Mesendoderm (in vitro differentiated cells): Measurements from ENCODE around the gene SLC5A1.

Source experiments
- DNase-seq: peaks from one replicate; pipeline ENCODE4 v3.0.0; 2013
- H2AK5ac ChIP-seq: 2 replicates; pipeline ENCODE4 v1.6.1; 2013; ENCODE audit warnings: low read length, inconsistent platforms
- H2BK120ac ChIP-seq: 2 replicates; pipeline ENCODE4 v1.6.1; 2013; ENCODE audit warnings: low read depth, mild to moderate bottlenecking, low read length, moderate library complexity, mixed read lengths
- H2BK15ac ChIP-seq: replicated peaks from 2 replicates; pipeline ENCODE4 v1.6.1; 2013; ENCODE audit warnings: low read depth, mild to moderate bottlenecking, moderate library complexity
- H2BK5ac ChIP-seq: 2 replicates; pipeline ENCODE4 v1.6.1; 2013; ENCODE audit warnings: low read length, inconsistent platforms
- H3K18ac ChIP-seq: 2 replicates; pipeline ENCODE4 v1.6.1; 2013; ENCODE audit warnings: mild to moderate bottlenecking, low read length, mixed read lengths
- H3K23ac ChIP-seq: one replicate; pipeline ENCODE4 v1.6.1; 2013; ENCODE audit warnings: low read length
- H3K27ac ChIP-seq: 2 replicates; pipeline ENCODE4 v1.5.1; 2013; ENCODE audit warnings: low read depth, mild to moderate bottlenecking, inconsistent platforms, low read length, moderate library complexity
- H3K27me3 ChIP-seq: 2 replicates; pipeline ENCODE4 v1.6.1; 2013; ENCODE audit warnings: low read length, control low read depth, mild to moderate bottlenecking, inconsistent platforms; ENCODE audit not compliant: insufficient read depth, poor library complexity
- H3K36me3 ChIP-seq: 2 replicates; pipeline ENCODE4 v1.6.1; 2013; ENCODE audit warnings: low read length, inconsistent platforms; ENCODE audit not compliant: control insufficient read depth, insufficient read depth
- H3K4ac ChIP-seq: one replicate; pipeline ENCODE4 v1.6.1; 2013; ENCODE audit warnings: low read depth, mild to moderate bottlenecking, low read length, moderate library complexity
- H3K4me1 ChIP-seq: 2 replicates; pipeline ENCODE4 v1.6.1; 2013; ENCODE audit warnings: low read depth, low read length, inconsistent platforms; ENCODE audit not compliant: control insufficient read depth
- H3K4me2 ChIP-seq: 2 replicates; pipeline ENCODE4 v1.6.1; 2013; ENCODE audit warnings: low read length
- H3K4me3 ChIP-seq: 2 replicates; pipeline ENCODE4 v1.5.1; 2013; ENCODE audit warnings: mild to moderate bottlenecking, low read length
- H3K56ac ChIP-seq: one replicate; pipeline ENCODE4 v1.6.1; 2013; ENCODE audit warnings: low read length
- H3K79me1 ChIP-seq: 2 replicates; pipeline ENCODE4 v1.6.1; 2013; ENCODE audit warnings: low read length, inconsistent platforms
- H3K79me2 ChIP-seq: 2 replicates; pipeline ENCODE4 v1.6.1; 2013; ENCODE audit warnings: mild to moderate bottlenecking, low read length; ENCODE audit not compliant: control insufficient read depth, insufficient read depth
- H3K9ac ChIP-seq: 2 replicates; pipeline ENCODE4 v1.6.1; 2013; ENCODE audit warnings: low read length, inconsistent platforms
- H4K5ac ChIP-seq: one replicate; pipeline ENCODE4 v1.6.1; 2013; ENCODE audit warnings: low read length
- H4K8ac ChIP-seq: one replicate; pipeline ENCODE4 v1.6.1; 2013; ENCODE audit warnings: low read depth, mild to moderate bottlenecking, control low read depth, low read length, moderate library complexity
- WGBS: extraction: QIAGEN DNeasy Blood & Tissue Kit; methylation state at CpG from one replicate; pipeline ENCODE4 v1.1.7; 2013; ENCODE audit warnings: low lambda C conversion rate, missing lambda C conversion rate; ENCODE audit not compliant: insufficient coverage; ENCODE audit errors: extremely low coverage; 5-methylcytosine and 5-hydroxymethylcytosine counted together

SLC5A1 gene

GRCh38 chr22:32075997-32076760 lies 33.1 kb downstream of the SLC5A1 start:
- Histone ChIP-seq H3K27me3 (no peaks in the 10 kb centered on the region), H4K5ac (no peak overlapping the region), H2BK5ac (no peak overlapping the region), H2BK120ac (no peak overlapping the region), H4K8ac (no peak overlapping the region), H2AK5ac (no peak overlapping the region), H2BK15ac (no peak overlapping the region), H3K4me1 (no peaks in the 10 kb centered on the region), H3K4me3 (no peak overlapping the region), H3K23ac (no peak overlapping the region), H3K79me2 (no peaks in the 10 kb centered on the region), H3K27ac (no peak overlapping the region), H3K9ac (no peak overlapping the region), H3K18ac (no peak overlapping the region), H3K4me2 (no peak overlapping the region), H3K4ac (no peak overlapping the region), H3K56ac (no peak overlapping the region), H3K79me1 (no peaks in the 10 kb centered on the region), H3K36me3 (no peaks in the 10 kb centered on the region)
- DNase-seq, result no peak
- WGBS, result no CpG with 5 or more reads among the region's 10 CpGs

GRCh38 chr22:32076761-32077084 lies 33.7 kb downstream of the SLC5A1 start:
- no peak overlapping the region for H3K4me2 ChIP-seq
- H3K79me1 ChIP-seq, result no peaks in the 10 kb centered on the region
- no peaks in the 10 kb centered on the region for H3K79me2 ChIP-seq
- H3K56ac ChIP-seq, result no peak overlapping the region
- no peak overlapping the region for H2BK5ac ChIP-seq
- no peak overlapping the region for H3K23ac ChIP-seq
- H4K5ac ChIP-seq, result no peak overlapping the region
- no peak overlapping the region for H2BK120ac ChIP-seq
- no peak overlapping the region for H3K4ac ChIP-seq
- H4K8ac ChIP-seq, result no peak overlapping the region
- H3K4me1 ChIP-seq, result no peaks in the 10 kb centered on the region
- DNase-seq, result no peak
- H3K27me3 ChIP-seq, result no peaks in the 10 kb centered on the region
- no CpG with 5 or more reads among the region's 6 CpGs for WGBS
- no peaks in the 10 kb centered on the region for H3K36me3 ChIP-seq
- no peak overlapping the region for H3K27ac ChIP-seq
- H2AK5ac ChIP-seq, result no peak overlapping the region
- no peak overlapping the region for H2BK15ac ChIP-seq
- H3K4me3 ChIP-seq, result no peak overlapping the region
- no peak overlapping the region for H3K9ac ChIP-seq
- no peak overlapping the region for H3K18ac ChIP-seq

- Histone ChIP-seq H3K27ac (no peak overlapping the region), H4K5ac (no peak overlapping the region), H3K23ac (no peak overlapping the region), H3K4ac (no peak overlapping the region), H2BK5ac (no peak overlapping the region), H2BK120ac (no peak overlapping the region), H3K79me1 (no peaks in the 10 kb centered on the region), H4K8ac (no peak overlapping the region), H3K9ac (no peak overlapping the region), H3K4me3 (no peak overlapping the region), H3K4me2 (no peak overlapping the region), H3K18ac (no peak overlapping the region), H3K27me3 (no peaks in the 10 kb centered on the region), H2BK15ac (no peak overlapping the region), H3K36me3 (no peaks in the 10 kb centered on the region), H3K4me1 (no peaks in the 10 kb centered on the region), H3K56ac (no peak overlapping the region), H2AK5ac (no peak overlapping the region), H3K79me2 (no peaks in the 10 kb centered on the region)
- WGBS, result 100% methylated on average over 1 of the region's 1 CpG
- DNase-seq, result no peak
Observed at GRCh38 chr22:32077151-32077550, 34.1 kb downstream of the SLC5A1 start.

GRCh38 chr22:32079130-32080089 lies 36.3 kb downstream of the SLC5A1 start:
- Histone ChIP-seq H3K9ac (no peak overlapping the region), H2BK5ac (no peak overlapping the region), H2BK15ac (no peak overlapping the region), H2BK120ac (no peak overlapping the region), H4K5ac (no peak overlapping the region), H3K36me3 (no peaks in the 10 kb centered on the region), H3K4ac (no peak overlapping the region), H3K56ac (no peak overlapping the region), H3K27ac (no peak overlapping the region), H3K79me2 (no peaks in the 10 kb centered on the region), H3K79me1 (no peaks in the 10 kb centered on the region), H4K8ac (no peak overlapping the region), H3K4me1 (no peaks in the 10 kb centered on the region), H2AK5ac (no peak overlapping the region), H3K18ac (no peak overlapping the region), H3K23ac (no peak overlapping the region), H3K27me3 (no peaks in the 10 kb centered on the region), H3K4me2 (no peak overlapping the region), H3K4me3 (no peak overlapping the region)
- WGBS, result no CpG with 5 or more reads among the region's 7 CpGs
- DNase-seq, result peak; percentile 91

- Histone ChIP-seq H3K4me3 (no peak overlapping the region), H3K27me3 (no peaks in the 10 kb centered on the region), H3K23ac (no peak overlapping the region), H3K9ac (no peak overlapping the region), H3K18ac (no peak overlapping the region), H4K8ac (no peak overlapping the region), H2BK5ac (no peak overlapping the region), H3K79me2 (no peaks in the 10 kb centered on the region), H2BK120ac (no peak overlapping the region), H3K56ac (no peak overlapping the region), H3K36me3 (no peaks in the 10 kb centered on the region), H4K5ac (no peak overlapping the region), H2BK15ac (no peak overlapping the region), H2AK5ac (no peak overlapping the region), H3K79me1 (no peaks in the 10 kb centered on the region), H3K4me1 (no peaks in the 10 kb centered on the region), H3K27ac (no peak overlapping the region), H3K4me2 (no peak overlapping the region), H3K4ac (no peak overlapping the region)
- no CpG with 5 or more reads among the region's 4 CpGs for WGBS
- peak; percentile 80 for DNase-seq
Observed at GRCh38 chr22:32080904-32081303, 37.8 kb downstream of the SLC5A1 start.
